ENCODE results near the gene NPAS3.

DNA sequence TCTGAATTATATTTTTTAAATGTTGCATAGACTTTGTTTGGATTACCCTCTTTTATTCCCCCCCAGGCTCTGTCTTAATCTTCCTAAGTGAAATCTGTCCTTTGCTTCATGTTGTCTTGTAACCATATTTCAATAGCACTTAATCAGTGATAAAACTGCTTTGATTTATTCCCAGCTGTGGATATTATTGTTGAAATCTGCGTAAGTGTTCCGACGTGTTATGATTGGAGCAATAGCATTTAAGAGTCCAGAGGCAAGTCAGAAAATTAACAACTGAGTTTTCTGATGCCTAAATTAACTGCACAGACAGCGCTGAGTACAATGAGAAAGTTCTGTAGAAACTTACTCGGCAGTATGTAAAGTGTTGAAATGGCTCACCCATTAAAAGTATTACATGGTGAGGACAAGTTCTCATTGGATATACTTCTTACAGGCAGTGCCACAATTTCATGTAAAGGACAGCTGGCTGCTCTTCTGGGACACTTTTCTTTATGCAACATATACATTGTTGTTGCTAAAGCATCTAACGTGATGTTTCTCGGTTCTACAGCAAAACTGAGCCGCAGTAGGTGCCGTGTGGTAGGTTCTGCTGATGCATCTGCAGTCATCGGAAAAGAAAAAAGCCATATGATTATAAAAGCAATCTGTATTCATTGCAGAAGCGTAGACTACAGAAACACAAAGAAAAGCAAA lies 511.2 kb downstream of the NPAS3 start:
- TF ChIP-seq CTCF (IDR thresholded peaks at IDR 0.05) (no peak), ZFX (IDR thresholded peaks at IDR 0.05; ENCODE audit: borderline replicate concordance) (no peak)

Measured in 22Rv1 (cell line).